GM10248 (cell line): ENCODE measurements around the gene SLC38A4.

Experiments used
- CTCF ChIA-PET: fragments of 300-600 bp; sonication (Branson Sonifier 250); formaldehyde crosslinking; extraction: SDS; loops from one replicate; lab custom pipeline; 2021; ENCODE audit warnings: antibody characterized with exemption; lab: Yijun Ruan, JAX
- POLR2A ChIA-PET: fragments of 350-650 bp; sonication (Branson Sonifier 250); formaldehyde crosslinking; extraction: SDS; loops from one replicate; lab custom pipeline; 2020; ENCODE audit warnings: antibody characterized with exemption; lab: Yijun Ruan, JAX
- DNase-seq: peaks from one replicate; pipeline ENCODE4 v3.0.0; 2012; ENCODE audit errors: extremely low spot score
- CTCF ChIP-seq: IDR thresholded peaks from 2 replicates; pipeline ENCODE4 v1.5.1; 2012; ENCODE audit warnings: mild to moderate bottlenecking, low read depth; ENCODE audit errors: extremely low read depth, missing control alignments, control extremely low read depth

Gene SLC38A4

DNA sequence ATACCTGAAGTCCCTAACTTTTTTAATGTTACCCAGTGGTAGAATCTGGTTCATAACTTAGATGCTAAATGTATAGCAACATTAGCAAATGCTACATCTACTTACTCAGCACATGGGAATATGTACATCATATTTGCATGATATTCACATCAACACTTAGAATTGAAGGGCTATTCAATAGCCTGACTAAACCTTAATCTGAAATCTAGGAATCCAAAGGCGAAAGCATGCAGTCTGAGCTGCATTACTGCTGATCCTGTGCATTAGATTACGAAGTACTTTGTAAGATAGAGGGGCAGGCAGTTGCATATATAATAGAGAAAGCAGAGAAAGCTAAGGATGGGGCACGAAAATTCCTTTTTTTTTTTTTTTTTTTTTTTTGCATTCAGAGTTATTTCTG lies 40.4 kb downstream of the SLC38A4 start:
- POLR2A ChIA-PET, result no interaction called here
- no peak for DNase-seq
- CTCF ChIA-PET, result no interaction called here
- no peak for TF ChIP-seq CTCF

GRCh38 chr12:46783871-46784270 lies 41.9 kb downstream of the SLC38A4 start:
- TF ChIP-seq CTCF, result no peak
- ChIA-PET POLR2A (no interaction called here), CTCF (no interaction called here)
- no peak for DNase-seq

GRCh38 chr12:46779879-46780278 lies 45.9 kb downstream of the SLC38A4 start:
- no peak for TF ChIP-seq CTCF
- ChIA-PET CTCF (interaction anchor here (0.7 to 1.6 kb wide), 4 partner anchors 11 to 92 kb away, joined by 3 read pairs; no protein-coding TSS in a partner anchor), POLR2A (no interaction called here)
- no peak for DNase-seq

DNA sequence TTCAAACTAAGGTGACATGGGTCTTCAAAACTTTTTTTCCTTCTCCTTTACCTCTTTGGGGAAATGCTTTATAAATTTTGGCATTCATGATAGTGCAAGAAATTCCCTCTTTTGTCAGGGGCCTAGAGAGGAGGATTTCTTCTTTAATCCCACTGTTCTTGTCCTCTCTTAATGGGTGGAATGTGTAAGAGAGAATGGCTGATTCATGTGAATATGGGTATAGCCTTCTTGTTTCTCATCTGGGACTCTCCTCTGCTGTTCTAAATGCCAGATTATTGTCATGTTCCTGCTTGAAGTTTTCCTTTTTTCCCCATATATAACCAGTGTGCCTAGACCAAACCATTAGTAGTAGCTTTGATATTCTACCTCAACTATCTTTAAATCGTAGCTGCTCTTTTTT lies 46.7 kb downstream of the SLC38A4 start:
- DNase-seq, result no peak
- POLR2A ChIA-PET, result no interaction called here
- TF ChIP-seq CTCF, result no peak
- CTCF ChIA-PET, result interaction anchor here (1.0 to 1.6 kb wide), 3 partner anchors 10 to 93 kb away, joined by 3 read pairs; no protein-coding TSS in a partner anchor

DNA sequence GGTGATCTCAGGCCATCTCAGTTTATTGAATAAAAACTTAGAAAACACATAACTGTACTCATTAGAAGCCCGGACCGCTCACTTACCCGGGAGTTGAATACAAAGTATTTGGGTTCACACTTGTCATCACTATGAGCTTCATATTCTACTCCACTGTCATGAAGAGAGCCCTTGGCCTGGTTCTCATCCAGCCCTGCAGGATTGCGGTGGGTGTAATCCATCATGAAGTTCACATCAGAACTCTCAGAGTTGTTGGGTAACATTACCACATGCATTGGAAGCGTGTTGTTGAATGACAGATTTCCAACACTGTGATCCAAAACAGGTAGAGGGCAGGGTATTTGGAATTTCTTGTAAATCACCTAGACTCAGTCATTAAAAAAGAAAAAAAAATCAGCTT lies 47.4 kb downstream of the SLC38A4 start:
- ChIA-PET CTCF (interaction anchor here (1.0 to 1.3 kb wide), 2 partner anchors 58 to 653 kb away, joined by 3 read pairs; no protein-coding TSS in a partner anchor), POLR2A (no interaction called here)
- TF ChIP-seq CTCF, result no peak
- no peak for DNase-seq

- DNase-seq, result no peak
- ChIA-PET POLR2A (no interaction called here), CTCF (interaction anchor here (1.0 to 1.3 kb wide), 3 partner anchors 9 to 652 kb away, joined by 3 read pairs; no protein-coding TSS in a partner anchor)
Measured at GRCh38 chr12:46777587-46777986, 48.2 kb downstream of the SLC38A4 start.

More at GRCh38 chr12:46777587-46777986, 48.2 kb downstream of the SLC38A4 start:
- TF ChIP-seq CTCF, result no peak
